Mammary epithelial cell (primary cell): Measurements from ENCODE around the gene TSC22D2.

Source experiments
- CTCF ChIP-seq, 2 donors: IDR thresholded peaks in 1 of 2; conservative IDR thresholded peaks in 1 of 2; 2 replicates each; pipeline ENCODE4 v1.5.1; 2011 to 2012; ENCODE audit warnings: inconsistent platforms in 2 of 2, low read length in 2 of 2, mild to moderate bottlenecking in 2 of 2, control low read depth in 1 of 2, low read depth in 1 of 2; ENCODE audit not compliant: insufficient read depth in 1 of 2; ENCODE audit errors: extremely low read depth in 1 of 2
- EZH2 ChIP-seq: IDR thresholded peaks from 2 replicates; pipeline ENCODE4 v1.6.1; 2012; ENCODE audit warnings: low read length, inconsistent platforms, borderline replicate concordance

DNA sequence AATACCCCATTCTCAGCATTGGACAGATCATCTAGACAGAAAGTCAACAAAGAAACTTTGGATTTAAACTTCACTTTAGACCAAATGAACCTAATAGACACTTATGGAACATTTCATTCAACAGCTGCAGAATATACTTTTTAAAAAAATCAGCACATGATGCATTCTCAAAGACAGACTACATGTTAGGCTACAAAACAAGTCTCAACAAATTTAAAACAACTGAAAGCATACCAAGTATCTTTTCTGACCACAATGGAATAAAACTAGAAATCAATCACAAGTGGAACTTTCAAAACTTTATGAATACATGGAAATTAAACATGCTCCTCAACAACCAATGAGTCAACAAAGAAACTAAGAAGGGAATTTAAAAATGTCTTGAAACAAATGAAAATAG, 100.3 kb downstream of the TSC22D2 start:
- TF ChIP-seq CTCF (conservative IDR thresholded peaks at IDR 0.05 in 1 of 2, IDR thresholded peaks at IDR 0.05 in 1 of 2; ENCODE audit: extremely low read depth in 1 of 2, insufficient read depth in 1 of 2, low read depth in 1 of 2, low read length in 2 of 2) (no peak), EZH2 (no peak)
